Glomerular endothelial cell (primary cell): ENCODE data around the gene RCAN3. TPM values are rescaled to one million over a fixed set of nuclear protein-coding genes. Genes with fewer than 3 reads are reported as not detected.

Experiments
- DNase-seq: peaks from one replicate; pipeline ENCODE4 v3.0.0-alpha.2; 2011; ENCODE audit warnings: low read depth, low spot score; ENCODE audit errors: extremely low read depth
- total RNA-seq: library from RNA; depleted of rRNA; stranded (reverse); fragments of >200 nt; gene quantifications from 2 replicates; pipeline ENCODE4 v1.2.3, GENCODE V29; 2015

RCAN3 gene
- total RNA-seq, 1 donor from 2014 or later: 3.7 TPM

GRCh38 chr1:24572301-24572700 is 69.7 kb downstream of the RCAN3 start:
- DNase-seq: no peak

GRCh38 chr1:24575905-24576587 is 73.4 kb downstream of the RCAN3 start:
- no peak for DNase-seq

GRCh38 chr1:24578846-24579245 is 76.2 kb downstream of the RCAN3 start:
- no peak for DNase-seq

GRCh38 chr1:24580756-24581155 is 78.1 kb downstream of the RCAN3 start:
- no peak for DNase-seq

- DNase-seq: no peak
Observed at GRCh38 chr1:24584171-24584647, 81.6 kb downstream of the RCAN3 start.

GRCh38 chr1:24586119-24586518 is 83.5 kb downstream of the RCAN3 start:
- no peak for DNase-seq

- DNase-seq: peak; percentile 3
Observed at GRCh38 chr1:24586970-24587820, 84.6 kb downstream of the RCAN3 start.

- no peak for DNase-seq
Observed at GRCh38 chr1:24588573-24588972, 85.9 kb downstream of the RCAN3 start.

GRCh38 chr1:24589200-24589599 is 86.6 kb downstream of the RCAN3 start:
- DNase-seq: no peak

Other genes starting within 250 kb of the RCAN3 start
- gene GRHL3, start 183.5 kb upstream of the RCAN3 start, total RNA-seq: 0.63 TPM in 1 of 2 replicates, not detected in the other
- 3.7 and 6.7 TPM in 2 replicates for gene STPG1, start 89.1 kb upstream of the RCAN3 start, total RNA-seq
- gene NIPAL3, start 87.0 kb upstream of the RCAN3 start, total RNA-seq: 23.9 and 26.3 TPM in 2 replicates
- gene NCMAP, start 53.3 kb downstream of the RCAN3 start, total RNA-seq: not detected in 2 replicates
- gene SRRM1, start 140.5 kb downstream of the RCAN3 start, total RNA-seq: 51.6 and 106 TPM in 2 replicates
- gene CLIC4, start 242.6 kb downstream of the RCAN3 start, total RNA-seq: 522 and 526 TPM in 2 replicates